Lung (tissue), 12 donors: ENCODE results near the gene TUBG1. TPM values are rescaled to one million over a fixed set of nuclear protein-coding genes. Genes with fewer than 3 reads are reported as not detected.
A peak's percentile ranks its signal among the peaks of the same experiment; 100 is the strongest.

Experiments used
- ATAC-seq: fragments of 200-7000 bp; cut with Tn5 transposase; one replicate; pipeline ENCODE4 v1.9.1; 2020; ENCODE audit warnings: moderate number of reproducible peaks; ENCODE audit not compliant: insufficient read depth, low FRiP score
- DNase-seq, 3 donors: peaks; one replicate each; pipeline ENCODE4 v3.0.0-alpha.2; 2013 to 2017
- H3K27ac ChIP-seq, 2 donors: one replicate each; pipeline ENCODE4 v1.5.1; 2013; ENCODE audit warnings: mild to moderate bottlenecking in 2 of 2, moderate library complexity in 2 of 2, control low read depth in 1 of 2, inconsistent platforms in 1 of 2, low read depth in 1 of 2, low read length in 1 of 2
- H3K27me3 ChIP-seq, 3 donors: one replicate each; pipeline ENCODE4 v1.5.1; 2013; ENCODE audit warnings: low read length in 2 of 3; ENCODE audit not compliant: control insufficient read depth in 3 of 3, insufficient read depth in 3 of 3
- H3K36me3 ChIP-seq, 4 donors: one replicate each; pipeline ENCODE4 v1.5.1; 2013; ENCODE audit warnings: low read length in 4 of 4, mild to moderate bottlenecking in 1 of 4, moderate library complexity in 1 of 4; ENCODE audit not compliant: control insufficient read depth in 4 of 4, insufficient read depth in 4 of 4
- H3K4me1 ChIP-seq, 5 donors: one replicate each; pipeline ENCODE4 v1.5.1; 2013; ENCODE audit warnings: low read length in 5 of 5, mild to moderate bottlenecking in 2 of 5, moderate library complexity in 1 of 5; ENCODE audit not compliant: control insufficient read depth in 5 of 5, insufficient read depth in 5 of 5
- H3K4me3 ChIP-seq: one replicate; pipeline ENCODE4 v1.5.1; 2013; ENCODE audit warnings: mild to moderate bottlenecking, control low read depth, moderate library complexity
- H3K9ac ChIP-seq, 2 donors: one replicate each; pipeline ENCODE4 v1.5.1; 2013; ENCODE audit warnings: low read length in 2 of 2, control low read depth in 1 of 2; ENCODE audit not compliant: insufficient read depth in 1 of 2
- H3K9me3 ChIP-seq, 4 donors: one replicate each; pipeline ENCODE4 v1.5.1; 2013; ENCODE audit warnings: low read length in 3 of 4, mild to moderate bottlenecking in 1 of 4, moderate library complexity in 1 of 4; ENCODE audit not compliant: control insufficient read depth in 4 of 4, insufficient read depth in 3 of 4
- WGBS, 2 donors: extraction: QIAGEN DNeasy Blood & Tissue Kit; methylation state at CpG; one replicate each; pipeline ENCODE4 v1.1.7; 2013; 5-methylcytosine and 5-hydroxymethylcytosine counted together
- polyA plus RNA-seq, 2 donors: library from polyadenylated mRNA; stranded (reverse); fragments of 200-250 nt; gene quantifications; one replicate each; pipeline ENCODE4 v1.2.1, GENCODE V29; 2013
- total RNA-seq, 2 donors: library from RNA; depleted of rRNA in 1 of 2; stranded (reverse); fragments of >200 nt in 1 of 2; gene quantifications; one replicate each; pipeline ENCODE4 v1.2.1, GENCODE V29; 2014 to 2021
- TF ChIP-seq, protein P1 (sequence below): IDR thresholded peaks from 2 replicates; pipeline ENCODE4 v1.5.1; 2012; ENCODE audit warnings: mild to moderate bottlenecking; ENCODE audit errors: control extremely low read depth, extremely low read depth
- donor health status: control.
- donor health status: control.
- donor health status: Bipolar disorder and iron deficiency.
- donor health status: healthy.
- donor health status: DM: yes; HTN: yes; CAD: no.

The TUBG1 gene
- total and polyA plus RNA-seq, 4 donors, result 12.1 to 39.0 (median 34.6) TPM

DNA sequence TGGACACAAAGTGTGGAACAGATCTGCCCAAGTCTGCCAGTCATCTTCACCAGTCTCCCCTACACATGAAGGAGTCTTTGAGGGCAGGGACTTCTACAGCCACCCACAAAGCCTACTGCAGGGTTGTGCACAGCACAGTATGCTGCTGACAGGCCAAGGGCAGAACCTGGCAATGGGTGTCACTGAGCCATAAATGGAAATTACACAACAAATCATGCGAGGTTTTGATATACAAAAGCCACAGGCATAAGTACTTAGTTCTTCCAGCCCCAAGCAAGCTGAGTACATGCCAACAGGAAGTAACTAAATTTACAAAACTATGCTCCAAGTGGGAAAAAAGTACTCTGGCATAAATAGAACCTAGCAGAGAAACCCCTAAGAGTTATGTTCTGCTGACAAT, 24.1 kb upstream of the TUBG1 start:
- DNase-seq (no peak), ATAC-seq (peak; percentile 27)
- Histone ChIP-seq H3K27me3 (no peaks in the 10 kb centered on the region), H3K9me3 (no peaks in the 10 kb centered on the region), H3K36me3 (peaks cover 36 to 57% (median 45%) of the 10 kb centered on the region in 4 donors), H3K4me3 (no peak overlapping the region), H3K4me1 (peaks cover 0 to 5% (median 0%) of the 10 kb centered on the region in 5 donors), H3K9ac (no peak overlapping the region), H3K27ac (peak overlapping the region in 1 of 2 donors; percentile 64)
- WGBS, 2 donors, result 15% methylated on average over 1 of the region's 1 CpG
- TF ChIP-seq, protein P1, sequence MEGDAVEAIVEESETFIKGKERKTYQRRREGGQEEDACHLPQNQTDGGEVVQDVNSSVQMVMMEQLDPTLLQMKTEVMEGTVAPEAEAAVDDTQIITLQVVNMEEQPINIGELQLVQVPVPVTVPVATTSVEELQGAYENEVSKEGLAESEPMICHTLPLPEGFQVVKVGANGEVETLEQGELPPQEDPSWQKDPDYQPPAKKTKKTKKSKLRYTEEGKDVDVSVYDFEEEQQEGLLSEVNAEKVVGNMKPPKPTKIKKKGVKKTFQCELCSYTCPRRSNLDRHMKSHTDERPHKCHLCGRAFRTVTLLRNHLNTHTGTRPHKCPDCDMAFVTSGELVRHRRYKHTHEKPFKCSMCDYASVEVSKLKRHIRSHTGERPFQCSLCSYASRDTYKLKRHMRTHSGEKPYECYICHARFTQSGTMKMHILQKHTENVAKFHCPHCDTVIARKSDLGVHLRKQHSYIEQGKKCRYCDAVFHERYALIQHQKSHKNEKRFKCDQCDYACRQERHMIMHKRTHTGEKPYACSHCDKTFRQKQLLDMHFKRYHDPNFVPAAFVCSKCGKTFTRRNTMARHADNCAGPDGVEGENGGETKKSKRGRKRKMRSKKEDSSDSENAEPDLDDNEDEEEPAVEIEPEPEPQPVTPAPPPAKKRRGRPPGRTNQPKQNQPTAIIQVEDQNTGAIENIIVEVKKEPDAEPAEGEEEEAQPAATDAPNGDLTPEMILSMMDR, result no peak

DNA sequence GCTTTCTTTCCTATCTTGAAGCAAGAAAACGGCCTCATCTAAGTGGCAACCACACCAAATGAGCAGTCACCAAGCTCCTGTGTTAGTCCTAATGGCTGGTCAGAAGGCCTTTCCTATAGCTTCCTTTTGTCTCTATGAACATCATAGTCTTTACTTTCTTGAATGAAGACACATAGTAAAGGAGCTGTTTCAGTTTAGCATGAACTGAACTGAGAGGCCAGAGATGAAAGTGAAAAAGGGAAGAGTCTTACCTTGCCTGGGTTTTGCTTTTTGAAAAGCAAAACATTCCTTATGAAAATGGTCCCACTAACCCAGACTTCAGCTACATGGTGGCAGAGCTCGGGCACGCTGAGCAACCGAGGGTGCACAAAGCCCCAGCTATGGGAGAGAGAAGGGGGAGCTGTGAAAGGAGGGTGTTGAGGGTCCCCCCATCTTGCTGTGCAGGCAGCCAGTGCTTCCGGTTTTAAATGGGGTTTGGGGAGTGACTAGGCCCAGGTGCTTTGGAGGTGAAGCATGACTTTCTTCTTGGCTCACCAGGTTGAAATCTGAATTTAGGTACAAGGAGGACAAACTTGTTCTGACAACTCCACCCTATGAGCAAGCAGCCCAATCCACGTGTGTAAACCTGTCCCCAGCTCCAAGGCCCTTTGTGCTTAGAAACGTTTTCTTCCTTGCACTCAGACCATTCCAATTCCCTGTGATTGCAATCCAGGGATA, 22.8 kb upstream of the TUBG1 start:
- WGBS, 2 donors, result 76 to 87% methylated on average over 7 of the region's 7 CpGs
- Histone ChIP-seq H3K9me3 (no peaks in the 10 kb centered on the region), H3K27me3 (no peaks in the 10 kb centered on the region), H3K4me3 (no peak overlapping the region), H3K4me1 (peaks cover 0 to 5% (median 0%) of the 10 kb centered on the region in 5 donors), H3K36me3 (peaks cover 35 to 60% (median 46%) of the 10 kb centered on the region in 4 donors), H3K9ac (no peak overlapping the region), H3K27ac (no peak overlapping the region)
- ATAC-seq (no peak), DNase-seq (no peak)
- TF ChIP-seq, protein P1, result no peak

DNA sequence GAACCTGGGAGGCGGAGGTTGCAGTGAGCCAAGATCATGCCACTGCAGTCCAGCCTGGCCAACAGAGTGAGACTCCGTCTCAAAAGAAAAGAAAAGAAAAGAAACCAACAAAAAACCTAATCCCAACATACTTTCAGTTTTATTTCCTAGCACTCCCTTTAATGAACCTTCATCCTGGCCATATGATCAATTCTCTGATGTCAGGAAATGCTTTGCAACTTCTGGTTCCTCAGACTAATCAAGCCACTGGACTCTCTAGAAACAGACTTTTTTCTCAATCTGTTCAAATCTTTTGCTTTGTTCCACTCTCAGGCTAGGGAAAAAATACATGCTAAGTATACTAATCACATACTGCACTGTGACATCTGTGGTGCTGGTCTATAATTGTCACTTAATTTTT, 18.6 kb upstream of the TUBG1 start:
- Histone ChIP-seq H3K27me3 (no peaks in the 10 kb centered on the region), H3K4me3 (no peak overlapping the region), H3K36me3 (peaks cover 21 to 31% (median 26%) of the 10 kb centered on the region in 4 donors), H3K27ac (no peak overlapping the region), H3K9ac (no peak overlapping the region), H3K9me3 (no peaks in the 10 kb centered on the region), H3K4me1 (peaks cover 0 to 1% (median 0%) of the 10 kb centered on the region in 5 donors)
- 86 to 99% methylated on average over 2 of the region's 2 CpGs for WGBS, 2 donors
- TF ChIP-seq, protein P1, result no peak
- DNase-seq (no peak), ATAC-seq (no peak)
